Endodermal cell (in vitro differentiated cells): ENCODE data around the gene SLC6A5. TPM values are rescaled to one million over a fixed set of nuclear protein-coding genes. Genes with fewer than 3 reads are reported as not detected.

Experiments
- DNase-seq: peaks from one replicate; pipeline ENCODE4 v3.0.0-alpha.2; 2017
- H3K27ac ChIP-seq: 2 replicates; pipeline ENCODE4 v1.5.1; 2013; ENCODE audit warnings: mild to moderate bottlenecking, low read depth, low read length, moderate library complexity
- H3K27me3 ChIP-seq: 2 replicates; pipeline ENCODE4 v1.6.1; 2013; ENCODE audit warnings: mild to moderate bottlenecking, low read length, moderate library complexity; ENCODE audit not compliant: insufficient read depth, control insufficient read depth, poor library complexity, severe bottlenecking
- H3K36me3 ChIP-seq: 2 replicates; pipeline ENCODE4 v1.7.0; 2013; ENCODE audit warnings: mild to moderate bottlenecking, low read length, moderate library complexity; ENCODE audit not compliant: control insufficient read depth, insufficient read depth
- H3K4me1 ChIP-seq: one replicate; pipeline ENCODE4 v1.7.0; 2013; ENCODE audit warnings: low read length; ENCODE audit not compliant: control insufficient read depth, insufficient read depth
- H3K4me3 ChIP-seq: 2 replicates; pipeline ENCODE4 v1.5.1; 2013; ENCODE audit warnings: mild to moderate bottlenecking, low read length, moderate library complexity
- H3K9ac ChIP-seq: 2 replicates; pipeline ENCODE4 v1.6.1; 2013; ENCODE audit warnings: mild to moderate bottlenecking, low read length, moderate library complexity; ENCODE audit not compliant: poor library complexity, severe bottlenecking; ENCODE audit errors: extremely low read depth
- H3K9me3 ChIP-seq: 2 replicates; pipeline ENCODE4 v1.6.1; 2013; ENCODE audit warnings: mild to moderate bottlenecking, low read length, moderate library complexity; ENCODE audit not compliant: control insufficient read depth
- H3K27ac Mint-ChIP-seq: 2 replicates; pipeline ENCODE4 v1.8.0; 2020; ENCODE audit warnings: mixed read lengths
- H3K27me3 Mint-ChIP-seq: 2 replicates; pipeline ENCODE4 v1.8.0; 2021; ENCODE audit warnings: mild to moderate bottlenecking, mixed read lengths; ENCODE audit not compliant: insufficient read depth
- H3K36me3 Mint-ChIP-seq: 2 replicates; pipeline ENCODE4 v1.8.0; 2020; ENCODE audit warnings: low read depth, mixed read lengths
- H3K4me1 Mint-ChIP-seq: 2 replicates; pipeline ENCODE4 v1.8.0; 2020; ENCODE audit warnings: mixed read lengths
- H3K4me3 Mint-ChIP-seq: 2 replicates; pipeline ENCODE4 v1.8.0; 2020; ENCODE audit warnings: mild to moderate bottlenecking, moderate library complexity, mixed read lengths
- H3K9me3 Mint-ChIP-seq: 2 replicates; pipeline ENCODE4 v1.8.0; 2020; ENCODE audit warnings: mild to moderate bottlenecking, mixed read lengths
- WGBS, 2 experiments: methylation state at CpG; one replicate each; pipeline versions ENCODE4 v1.1.5 to v1.1.7; 2013; ENCODE audit warnings: missing lambda C conversion rate in 2 of 2, mixed read lengths in 1 of 2; ENCODE audit not compliant: insufficient coverage in 1 of 2, insufficient read length in 1 of 2; 5-methylcytosine and 5-hydroxymethylcytosine counted together
- total RNA-seq, 2 donors: library from RNA; stranded (reverse); fragmentation: NEBNext Ultra II Directional in 1 of 2; extraction: Animal tissue kit (Norgen Biotek cat#: 25700) in 1 of 2; gene quantifications; 2 replicates in 1 of 2; 3 replicates in 1 of 2; pipeline ENCODE4 v1.2.1, GENCODE V29; 2021
- TF ChIP-seq, protein P1 (sequence below): fragments of 200-600 bp; sonication (generic); conservative IDR thresholded peaks from 2 replicates; pipeline ENCODE4 v1.5.0; 2021; ENCODE audit warnings: antibody characterized with exemption, mild to moderate bottlenecking

The SLC6A5 gene
- total RNA-seq, 2 donors from 2014 or later, result not detected

DNA sequence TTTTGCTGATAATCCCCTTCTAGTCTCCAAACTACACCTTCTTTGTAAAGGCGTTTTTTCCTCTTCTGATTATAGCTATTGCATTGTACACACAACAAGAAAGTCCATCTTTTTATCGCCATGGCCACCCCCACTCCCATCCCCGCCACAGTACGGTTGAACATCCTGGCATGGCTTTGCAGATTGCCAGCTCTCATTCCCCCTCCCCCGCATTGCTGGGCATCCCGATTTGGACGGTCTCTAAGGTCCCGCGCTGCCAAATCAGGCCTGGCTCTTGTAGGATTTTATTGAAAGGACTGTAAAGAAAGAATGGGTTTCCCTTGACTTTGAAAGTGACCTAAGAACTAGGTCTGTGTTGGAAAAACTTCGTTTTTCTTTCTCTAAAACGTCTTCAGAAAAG is 916 bp upstream of the SLC6A5 start:
- H3K4me1 Mint-ChIP-seq, result peaks cover 2% of the 10 kb centered on the region
- no peaks in the 10 kb centered on the region for H3K36me3 ChIP-seq
- TF ChIP-seq, protein P1, sequence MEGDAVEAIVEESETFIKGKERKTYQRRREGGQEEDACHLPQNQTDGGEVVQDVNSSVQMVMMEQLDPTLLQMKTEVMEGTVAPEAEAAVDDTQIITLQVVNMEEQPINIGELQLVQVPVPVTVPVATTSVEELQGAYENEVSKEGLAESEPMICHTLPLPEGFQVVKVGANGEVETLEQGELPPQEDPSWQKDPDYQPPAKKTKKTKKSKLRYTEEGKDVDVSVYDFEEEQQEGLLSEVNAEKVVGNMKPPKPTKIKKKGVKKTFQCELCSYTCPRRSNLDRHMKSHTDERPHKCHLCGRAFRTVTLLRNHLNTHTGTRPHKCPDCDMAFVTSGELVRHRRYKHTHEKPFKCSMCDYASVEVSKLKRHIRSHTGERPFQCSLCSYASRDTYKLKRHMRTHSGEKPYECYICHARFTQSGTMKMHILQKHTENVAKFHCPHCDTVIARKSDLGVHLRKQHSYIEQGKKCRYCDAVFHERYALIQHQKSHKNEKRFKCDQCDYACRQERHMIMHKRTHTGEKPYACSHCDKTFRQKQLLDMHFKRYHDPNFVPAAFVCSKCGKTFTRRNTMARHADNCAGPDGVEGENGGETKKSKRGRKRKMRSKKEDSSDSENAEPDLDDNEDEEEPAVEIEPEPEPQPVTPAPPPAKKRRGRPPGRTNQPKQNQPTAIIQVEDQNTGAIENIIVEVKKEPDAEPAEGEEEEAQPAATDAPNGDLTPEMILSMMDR, result no peak
- H3K4me3 ChIP-seq, result no peak overlapping the region
- 12 to 14% methylated on average over 5 to 11 of the region's 11 CpGs for WGBS, 2 experiments
- no peak overlapping the region for H3K9ac ChIP-seq
- H3K4me1 ChIP-seq, result peaks cover 2% of the 10 kb centered on the region
- H3K4me3 Mint-ChIP-seq, result no peak overlapping the region
- H3K36me3 Mint-ChIP-seq, result no peaks in the 10 kb centered on the region
- no peak for DNase-seq
- H3K9me3 ChIP-seq, result no peaks in the 10 kb centered on the region
- no peak overlapping the region for H3K27ac ChIP-seq
- H3K27me3 ChIP-seq, result peaks cover 99% of the 10 kb centered on the region
- no peaks in the 10 kb centered on the region for H3K9me3 Mint-ChIP-seq
- peaks cover 94% of the 10 kb centered on the region for H3K27me3 Mint-ChIP-seq
- H3K27ac Mint-ChIP-seq, result no peak overlapping the region

DNA sequence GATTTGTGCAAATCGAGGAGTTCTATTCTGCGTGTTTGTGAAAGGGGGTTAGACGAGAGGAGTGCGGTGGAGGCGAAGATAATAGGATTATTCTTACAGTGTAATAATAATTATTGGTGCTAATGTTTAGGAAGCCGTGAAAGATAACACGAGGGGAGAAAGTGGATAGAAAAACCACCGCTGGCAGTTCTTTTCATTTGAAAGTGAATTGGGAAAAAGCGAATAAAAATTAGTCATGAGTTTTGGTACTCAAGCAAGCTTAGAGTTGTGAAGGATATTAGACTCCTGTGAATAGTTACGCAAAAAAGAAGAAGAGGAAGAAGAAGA is 575 bp downstream of the SLC6A5 start:
- DNase-seq, result no peak
- no peak overlapping the region for H3K27ac Mint-ChIP-seq
- TF ChIP-seq, protein P1, result no peak
- no peaks in the 10 kb centered on the region for H3K36me3 ChIP-seq
- no peak overlapping the region for H3K4me3 ChIP-seq
- peaks cover 100% of the 10 kb centered on the region for H3K27me3 ChIP-seq
- H3K27me3 Mint-ChIP-seq, result peaks cover 98% of the 10 kb centered on the region
- no peaks in the 10 kb centered on the region for H3K36me3 Mint-ChIP-seq
- H3K9ac ChIP-seq, result no peak overlapping the region
- no peak overlapping the region for H3K4me3 Mint-ChIP-seq
- no peaks in the 10 kb centered on the region for H3K9me3 Mint-ChIP-seq
- no peak overlapping the region for H3K27ac ChIP-seq
- H3K4me1 ChIP-seq, result peaks cover 2% of the 10 kb centered on the region
- 25 to 28% methylated on average over 10 of the region's 10 CpGs for WGBS, 2 experiments
- peaks cover 2% of the 10 kb centered on the region for H3K4me1 Mint-ChIP-seq
- H3K9me3 ChIP-seq, result no peaks in the 10 kb centered on the region

DNA sequence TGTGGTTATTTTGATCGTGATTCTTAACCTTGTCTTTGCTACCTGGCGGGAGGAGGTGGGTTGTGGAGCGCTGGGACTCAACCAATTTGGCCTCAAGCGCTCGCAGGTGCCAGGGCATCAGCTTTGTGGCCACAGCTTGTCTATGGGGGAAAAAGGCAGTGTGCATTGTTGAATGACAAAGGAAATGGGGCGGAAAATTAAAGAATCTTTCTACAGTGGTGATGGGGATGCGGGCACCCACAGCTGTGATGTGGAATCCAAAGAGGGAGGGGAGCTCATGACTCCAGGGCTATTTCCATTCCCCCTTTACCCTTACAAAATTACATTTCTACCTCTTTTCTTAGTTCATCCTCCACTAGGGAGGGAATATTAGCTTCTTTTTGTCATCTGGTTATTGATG is 1.1 kb downstream of the SLC6A5 start:
- no peaks in the 10 kb centered on the region for H3K36me3 ChIP-seq
- H3K9ac ChIP-seq, result no peak overlapping the region
- no peak for DNase-seq
- H3K4me1 Mint-ChIP-seq, result peaks cover 2% of the 10 kb centered on the region
- H3K4me1 ChIP-seq, result peaks cover 2% of the 10 kb centered on the region
- TF ChIP-seq, protein P1, result no peak
- H3K9me3 Mint-ChIP-seq, result no peaks in the 10 kb centered on the region
- peaks cover 96% of the 10 kb centered on the region for H3K27me3 Mint-ChIP-seq
- WGBS, 2 experiments, result 53% methylated on average over 7 of the region's 7 CpGs; no CpG with 5 or more reads in 1 of the 2 experiments
- no peak overlapping the region for H3K27ac Mint-ChIP-seq
- H3K27ac ChIP-seq, result no peak overlapping the region
- peaks cover 100% of the 10 kb centered on the region for H3K27me3 ChIP-seq
- H3K4me3 ChIP-seq, result no peak overlapping the region
- H3K4me3 Mint-ChIP-seq, result no peak overlapping the region
- no peaks in the 10 kb centered on the region for H3K9me3 ChIP-seq
- no peaks in the 10 kb centered on the region for H3K36me3 Mint-ChIP-seq
